Nephron progenitor cell (in vitro differentiated cells): ENCODE measurements around the gene DUSP7.

Source experiments
- DNase-seq: peaks from one replicate; pipeline ENCODE4 v3.0.0; 2021
- H3K27ac Mint-ChIP-seq: 2 replicates; pipeline ENCODE4 v1.8.0; 2021; ENCODE audit warnings: mild to moderate bottlenecking, moderate library complexity, mixed read lengths
- H3K27me3 Mint-ChIP-seq: 2 replicates; pipeline ENCODE4 v1.8.0; 2021; ENCODE audit warnings: mild to moderate bottlenecking, low read depth, mixed read lengths; ENCODE audit not compliant: poor library complexity
- H3K36me3 Mint-ChIP-seq: 2 replicates; pipeline ENCODE4 v1.8.0; 2021; ENCODE audit warnings: low read depth, mixed read lengths
- H3K4me1 Mint-ChIP-seq: 2 replicates; pipeline ENCODE4 v1.8.0; 2021; ENCODE audit warnings: mixed read lengths
- H3K4me3 Mint-ChIP-seq: 2 replicates; pipeline ENCODE4 v1.8.0; 2021; ENCODE audit warnings: mild to moderate bottlenecking, moderate library complexity, mixed read lengths
- H3K9me3 Mint-ChIP-seq: 2 replicates; pipeline ENCODE4 v1.8.0; 2021; ENCODE audit warnings: mild to moderate bottlenecking, moderate library complexity, mixed read lengths
- CTCF ChIP-seq: fragments of 200-600 bp; sonication (generic); IDR thresholded peaks from 2 replicates; pipeline ENCODE4 v1.5.0; 2021; ENCODE audit warnings: antibody characterized with exemption

The DUSP7 gene

GRCh38 chr3:52050571-52050970 lies 5.8 kb downstream of the DUSP7 start:
- TF ChIP-seq CTCF, result no peak
- Mint-ChIP-seq H3K4me1 (peaks cover 44% of the 10 kb centered on the region), H3K4me3 (no peak overlapping the region), H3K36me3 (peaks cover 24% of the 10 kb centered on the region), H3K27ac (no peak overlapping the region), H3K9me3 (no peaks in the 10 kb centered on the region), H3K27me3 (peaks cover 2% of the 10 kb centered on the region)
- DNase-seq, result no peak

GRCh38 chr3:52049503-52049902 lies 6.9 kb downstream of the DUSP7 start:
- no peak for TF ChIP-seq CTCF
- Mint-ChIP-seq H3K36me3 (peaks cover 24% of the 10 kb centered on the region), H3K9me3 (no peaks in the 10 kb centered on the region), H3K27ac (no peak overlapping the region), H3K4me3 (no peak overlapping the region), H3K27me3 (peaks cover 6% of the 10 kb centered on the region), H3K4me1 (peaks cover 49% of the 10 kb centered on the region)
- DNase-seq, result no peak

GRCh38 chr3:52047295-52047960 lies 8.9 kb downstream of the DUSP7 start:
- Mint-ChIP-seq H3K4me1 (peaks cover 37% of the 10 kb centered on the region), H3K27ac (no peak overlapping the region), H3K4me3 (no peak overlapping the region), H3K36me3 (peaks cover 12% of the 10 kb centered on the region), H3K27me3 (peaks cover 9% of the 10 kb centered on the region), H3K9me3 (no peaks in the 10 kb centered on the region)
- no peak for DNase-seq
- TF ChIP-seq CTCF, result no peak

- no peak for DNase-seq
- Mint-ChIP-seq H3K4me1 (peaks cover 32% of the 10 kb centered on the region), H3K4me3 (no peak overlapping the region), H3K27me3 (peaks cover 9% of the 10 kb centered on the region), H3K9me3 (no peaks in the 10 kb centered on the region), H3K27ac (peak overlapping the region; percentile 34), H3K36me3 (peaks cover 12% of the 10 kb centered on the region)
- TF ChIP-seq CTCF, result no peak
Observed at GRCh38 chr3:52046902-52047239, 9.5 kb downstream of the DUSP7 start.

- Mint-ChIP-seq H3K4me3 (no peak overlapping the region), H3K9me3 (no peaks in the 10 kb centered on the region), H3K36me3 (peaks cover 12% of the 10 kb centered on the region), H3K27me3 (peaks cover 9% of the 10 kb centered on the region), H3K4me1 (peaks cover 32% of the 10 kb centered on the region), H3K27ac (peak overlapping the region; percentile 34)
- TF ChIP-seq CTCF, result no peak
- DNase-seq, result no peak
Observed at GRCh38 chr3:52046186-52046901, 10.0 kb downstream of the DUSP7 start.
